ENCODE measurements around the gene TRPC4AP.

- TF ChIP-seq, protein P1, sequence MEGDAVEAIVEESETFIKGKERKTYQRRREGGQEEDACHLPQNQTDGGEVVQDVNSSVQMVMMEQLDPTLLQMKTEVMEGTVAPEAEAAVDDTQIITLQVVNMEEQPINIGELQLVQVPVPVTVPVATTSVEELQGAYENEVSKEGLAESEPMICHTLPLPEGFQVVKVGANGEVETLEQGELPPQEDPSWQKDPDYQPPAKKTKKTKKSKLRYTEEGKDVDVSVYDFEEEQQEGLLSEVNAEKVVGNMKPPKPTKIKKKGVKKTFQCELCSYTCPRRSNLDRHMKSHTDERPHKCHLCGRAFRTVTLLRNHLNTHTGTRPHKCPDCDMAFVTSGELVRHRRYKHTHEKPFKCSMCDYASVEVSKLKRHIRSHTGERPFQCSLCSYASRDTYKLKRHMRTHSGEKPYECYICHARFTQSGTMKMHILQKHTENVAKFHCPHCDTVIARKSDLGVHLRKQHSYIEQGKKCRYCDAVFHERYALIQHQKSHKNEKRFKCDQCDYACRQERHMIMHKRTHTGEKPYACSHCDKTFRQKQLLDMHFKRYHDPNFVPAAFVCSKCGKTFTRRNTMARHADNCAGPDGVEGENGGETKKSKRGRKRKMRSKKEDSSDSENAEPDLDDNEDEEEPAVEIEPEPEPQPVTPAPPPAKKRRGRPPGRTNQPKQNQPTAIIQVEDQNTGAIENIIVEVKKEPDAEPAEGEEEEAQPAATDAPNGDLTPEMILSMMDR (IDR thresholded peaks at IDR 0.05) = no peak
- TF ChIP-seq POLR2A (IDR thresholded peaks at IDR 0.05) = no peak
Observed at GRCh38 chr20:34952671-34953070, 139.9 kb downstream of the TRPC4AP start.
